OCI-LY1 (cell line): ENCODE measurements around the gene PTHLH.

Source experiments
- EZH2 ChIP-seq: fragments of 200-600 bp; sonication (generic), shearing (Covaris generic); IDR thresholded peaks from 2 replicates; pipeline ENCODE4 v1.8.0; 2017; ENCODE audit warnings: borderline replicate concordance, mixed run types, mild to moderate bottlenecking, antibody characterized with exemption, low read length, moderate library complexity, mixed read lengths
- TF ChIP-seq, protein P1 (sequence below): fragments of 200-600 bp; sonication (generic), shearing (Covaris generic); IDR thresholded peaks from 2 replicates; pipeline ENCODE4 v1.5.1; 2017; ENCODE audit warnings: mild to moderate bottlenecking, antibody characterized with exemption, low read length, moderate library complexity, mixed read lengths

DNA sequence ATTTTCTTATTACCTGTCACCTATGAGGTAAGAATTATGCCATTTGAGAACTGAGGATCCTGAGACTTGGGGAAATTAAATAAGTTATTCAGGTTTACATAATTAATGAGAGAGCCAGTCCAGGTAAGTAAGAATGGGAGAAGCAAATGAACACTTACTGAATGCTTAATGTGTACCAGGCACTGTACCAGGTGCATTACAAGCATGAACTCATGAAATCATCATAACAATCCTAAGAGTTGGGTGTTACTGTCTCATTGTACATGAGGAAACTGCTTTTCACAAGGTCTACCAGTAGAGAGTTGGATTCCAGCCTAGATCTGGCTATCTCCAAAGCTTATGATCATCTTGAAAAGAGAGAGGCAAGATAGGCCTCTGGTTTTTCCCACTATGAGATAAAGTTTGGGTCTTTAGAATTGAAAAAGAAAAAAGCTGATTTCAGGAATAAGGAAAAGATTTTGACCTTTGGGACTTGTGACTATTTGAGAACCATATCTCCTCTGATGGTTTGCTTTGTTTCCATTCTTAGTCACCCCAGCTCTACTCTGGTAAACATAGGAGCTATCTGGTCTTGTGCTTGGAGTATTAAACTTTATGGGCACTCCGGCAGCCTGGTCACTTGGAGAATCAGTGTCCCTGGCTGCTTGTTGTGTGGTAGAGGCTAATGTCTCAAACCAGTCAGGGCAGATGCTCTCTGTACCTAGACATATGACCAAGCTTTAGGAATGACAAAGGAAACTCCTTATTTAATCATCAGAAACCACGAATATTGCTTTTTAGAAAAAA is 48.0 kb downstream of the PTHLH start:
- TF ChIP-seq, protein P1, sequence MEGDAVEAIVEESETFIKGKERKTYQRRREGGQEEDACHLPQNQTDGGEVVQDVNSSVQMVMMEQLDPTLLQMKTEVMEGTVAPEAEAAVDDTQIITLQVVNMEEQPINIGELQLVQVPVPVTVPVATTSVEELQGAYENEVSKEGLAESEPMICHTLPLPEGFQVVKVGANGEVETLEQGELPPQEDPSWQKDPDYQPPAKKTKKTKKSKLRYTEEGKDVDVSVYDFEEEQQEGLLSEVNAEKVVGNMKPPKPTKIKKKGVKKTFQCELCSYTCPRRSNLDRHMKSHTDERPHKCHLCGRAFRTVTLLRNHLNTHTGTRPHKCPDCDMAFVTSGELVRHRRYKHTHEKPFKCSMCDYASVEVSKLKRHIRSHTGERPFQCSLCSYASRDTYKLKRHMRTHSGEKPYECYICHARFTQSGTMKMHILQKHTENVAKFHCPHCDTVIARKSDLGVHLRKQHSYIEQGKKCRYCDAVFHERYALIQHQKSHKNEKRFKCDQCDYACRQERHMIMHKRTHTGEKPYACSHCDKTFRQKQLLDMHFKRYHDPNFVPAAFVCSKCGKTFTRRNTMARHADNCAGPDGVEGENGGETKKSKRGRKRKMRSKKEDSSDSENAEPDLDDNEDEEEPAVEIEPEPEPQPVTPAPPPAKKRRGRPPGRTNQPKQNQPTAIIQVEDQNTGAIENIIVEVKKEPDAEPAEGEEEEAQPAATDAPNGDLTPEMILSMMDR: no peak
- TF ChIP-seq EZH2: no peak
